Smooth muscle cell (in vitro differentiated cells): ENCODE results near the gene NCAM1. TPM values are rescaled to one million over a fixed set of nuclear protein-coding genes. Genes with fewer than 3 reads are reported as not detected.

Experiments used
- DNase-seq: peaks from one replicate; lab custom pipeline; 2025; ENCODE audit not compliant: unreplicated experiment; lab: John Stamatoyannopoulos, UW
- H2AFZ ChIP-seq: fragments of 200-600 bp; sonication (generic); 2 replicates; pipeline ENCODE4 v1.6.0; 2016; ENCODE audit warnings: antibody characterized with exemption, low read depth, mild to moderate bottlenecking
- H3F3A ChIP-seq: fragments of 200-600 bp; sonication (generic); 2 replicates; pipeline ENCODE4 v1.6.0; 2017; ENCODE audit warnings: antibody characterized with exemption, low read depth
- H3K27ac ChIP-seq: fragments of 200-600 bp; sonication (generic); 2 replicates; pipeline ENCODE4 v1.5.1; 2016; ENCODE audit warnings: low read depth, mild to moderate bottlenecking
- H3K27me3 ChIP-seq: fragments of 200-600 bp; sonication (generic); 2 replicates; pipeline ENCODE4 v1.6.1; 2016; ENCODE audit warnings: low read depth, mild to moderate bottlenecking
- H3K36me3 ChIP-seq: fragments of 200-600 bp; sonication (generic); 2 replicates; pipeline ENCODE4 v1.5.1; 2016; ENCODE audit warnings: low read depth
- H3K4me1 ChIP-seq: fragments of 200-600 bp; sonication (generic); 2 replicates; pipeline ENCODE4 v1.5.1; 2016; ENCODE audit warnings: low read depth
- H3K4me2 ChIP-seq: fragments of 200-600 bp; sonication (generic); 2 replicates; pipeline ENCODE4 v1.6.0; 2016; ENCODE audit warnings: mild to moderate bottlenecking
- H3K4me3 ChIP-seq: fragments of 200-600 bp; sonication (generic); 2 replicates; pipeline ENCODE4 v1.5.1; 2016; ENCODE audit warnings: mild to moderate bottlenecking
- H3K79me2 ChIP-seq: fragments of 200-600 bp; sonication (generic); 2 replicates; pipeline ENCODE4 v1.6.0; 2016; ENCODE audit warnings: low read depth, mild to moderate bottlenecking
- H3K9ac ChIP-seq: fragments of 200-600 bp; sonication (generic); 2 replicates; pipeline ENCODE4 v1.6.0; 2016; ENCODE audit warnings: low read depth
- H3K9me3 ChIP-seq: fragments of 200-600 bp; sonication (generic); replicated peaks from 2 replicates; pipeline ENCODE4 v1.5.1; 2016; ENCODE audit warnings: low read depth
- H4K20me1 ChIP-seq: fragments of 200-600 bp; sonication (generic); 2 replicates; pipeline ENCODE4 v1.6.0; 2016; ENCODE audit warnings: low read depth
- CTCF ChIP-seq: fragments of 200-600 bp; sonication (generic); IDR thresholded peaks from 2 replicates; pipeline ENCODE4 v1.5.1; 2017; ENCODE audit warnings: borderline replicate concordance, mild to moderate bottlenecking, antibody characterized with exemption; ENCODE audit not compliant: insufficient read depth, poor library complexity, severe bottlenecking
- WGBS: methylation state at CpG from one replicate; pipeline ENCODE4 v1.1.7; 2016; ENCODE audit warnings: low lambda C conversion rate; 5-methylcytosine and 5-hydroxymethylcytosine counted together
- polyA plus RNA-seq: library from polyadenylated mRNA; unstranded; fragments of >200 nt; fragmentation: Nextera tagmentation; extraction: Ambion mirVana; gene quantifications from 2 replicates; pipeline ENCODE4 v1.2.1, GENCODE V29; 2016
- total RNA-seq: library from RNA; depleted of rRNA; stranded (reverse); fragments of >200 nt; gene quantifications from 2 replicates; pipeline ENCODE4 v1.2.3, GENCODE V29; 2014

Gene NCAM1
- total and polyA plus RNA-seq, 2 experiments from 2014 or later = 8.1 to 12.0 TPM

GRCh38 chr11:113129261-113129992 lies 168.2 kb downstream of the NCAM1 start:
- Histone ChIP-seq H3K9me3 (no peaks in the 10 kb centered on the region), H2AFZ (no peak overlapping the region), H3K79me2 (no peaks in the 10 kb centered on the region), H3F3A (no peaks in the 10 kb centered on the region), H3K36me3 (no peaks in the 10 kb centered on the region), H3K4me2 (no peak overlapping the region), H3K27ac (no peak overlapping the region), H3K4me3 (no peak overlapping the region), H4K20me1 (no peaks in the 10 kb centered on the region), H3K9ac (no peak overlapping the region), H3K4me1 (no peaks in the 10 kb centered on the region), H3K27me3 (no peaks in the 10 kb centered on the region)
- TF ChIP-seq CTCF = no peak
- 89% methylated on average over 5 of the region's 5 CpGs for WGBS
- no peak for DNase-seq

GRCh38 chr11:113131036-113131775 lies 170.0 kb downstream of the NCAM1 start:
- Histone ChIP-seq H3K36me3 (no peaks in the 10 kb centered on the region), H3K27me3 (no peaks in the 10 kb centered on the region), H3K4me2 (no peak overlapping the region), H3K9me3 (no peaks in the 10 kb centered on the region), H2AFZ (no peak overlapping the region), H3F3A (no peaks in the 10 kb centered on the region), H3K4me1 (no peaks in the 10 kb centered on the region), H3K9ac (no peak overlapping the region), H4K20me1 (no peaks in the 10 kb centered on the region), H3K27ac (no peak overlapping the region), H3K4me3 (no peak overlapping the region), H3K79me2 (no peaks in the 10 kb centered on the region)
- DNase-seq = no peak
- 92% methylated on average over 8 of the region's 8 CpGs for WGBS
- TF ChIP-seq CTCF = no peak

- Histone ChIP-seq H3K9me3 (no peaks in the 10 kb centered on the region), H4K20me1 (no peaks in the 10 kb centered on the region), H3K4me2 (no peak overlapping the region), H3K79me2 (no peaks in the 10 kb centered on the region), H3K27ac (no peak overlapping the region), H3K4me3 (no peak overlapping the region), H2AFZ (no peak overlapping the region), H3F3A (no peaks in the 10 kb centered on the region), H3K4me1 (no peaks in the 10 kb centered on the region), H3K27me3 (no peaks in the 10 kb centered on the region), H3K36me3 (no peaks in the 10 kb centered on the region), H3K9ac (no peak overlapping the region)
- DNase-seq = no peak
- 94% methylated on average over 4 of the region's 4 CpGs for WGBS
- TF ChIP-seq CTCF = no peak
These were observed 171.9 kb downstream of the NCAM1 start for GRCh38 chr11:113133071-113133470.
